Measurements from ENCODE around the gene BCAS3. TPM values are rescaled to one million over a fixed set of nuclear protein-coding genes. Genes with fewer than 3 reads are reported as not detected.

Gene BCAS3
- total and polyA plus RNA-seq, 9 donors: 9.4 to 37.0 (median 21.6) TPM

DNA sequence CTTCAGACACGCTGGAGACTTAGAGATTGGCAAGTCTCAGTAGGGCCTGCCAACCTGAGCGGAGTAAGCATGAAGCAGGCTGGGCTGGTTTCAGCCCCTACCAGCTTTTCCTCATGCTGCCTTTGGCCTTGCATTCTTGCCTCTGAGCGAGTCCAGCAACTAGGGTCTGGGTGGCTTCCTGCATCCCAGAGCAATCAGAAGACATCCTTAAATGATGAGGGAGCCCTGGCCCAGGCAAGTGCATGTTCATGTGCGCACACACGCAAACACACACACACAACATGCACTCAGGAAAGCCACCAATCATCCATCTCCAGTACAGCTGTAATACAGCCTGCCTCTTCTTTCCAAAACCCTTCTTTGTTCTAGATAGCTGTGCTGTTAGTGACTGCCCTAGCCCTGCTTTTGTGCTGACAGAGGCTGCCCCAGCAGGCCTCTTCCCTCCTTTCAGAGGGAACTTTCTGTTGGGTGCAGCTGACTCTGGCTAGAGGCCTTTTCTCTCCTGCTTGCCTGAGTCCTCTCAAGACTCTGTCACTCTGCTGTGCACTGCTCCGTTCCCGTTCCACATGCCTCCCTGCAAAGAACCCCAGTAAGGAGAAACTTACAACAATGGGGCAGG is 691.3 kb downstream of the BCAS3 start:
- H3K36me3 ChIP-seq: no peaks in the 10 kb centered on the region
- no peaks in the 10 kb centered on the region for H3K4me1 ChIP-seq (ENCODE audit: insufficient read depth)
- WGBS, 3 donors: 94 to 98% (median 97%) methylated on average over 7 of the region's 7 CpGs
- no peaks in the 10 kb centered on the region for H3K9me3 ChIP-seq
- no peak for DNase-seq
- intact Hi-C loops (cut with DNase I): no loop called here
- TF ChIP-seq POLR2A (IDR thresholded peaks at IDR 0.05) (no peak), EP300 (IDR thresholded peaks at IDR 0.05) (no peak), CTCF (IDR thresholded peaks at IDR 0.05) (no peak)
- H3K27ac ChIP-seq: no peak overlapping the region
- H3K4me3 ChIP-seq: no peak overlapping the region
- H3K27me3 ChIP-seq: no peaks in the 10 kb centered on the region

- no peak for DNase-seq
- TF ChIP-seq EP300 (IDR thresholded peaks at IDR 0.05) (no peak), CTCF (IDR thresholded peaks at IDR 0.05) (no peak), POLR2A (IDR thresholded peaks at IDR 0.05) (no peak)
- Histone ChIP-seq H3K9me3 (no peaks in the 10 kb centered on the region), H3K4me1 (ENCODE audit: insufficient read depth) (no peaks in the 10 kb centered on the region), H3K27ac (no peak overlapping the region), H3K4me3 (no peak overlapping the region), H3K27me3 (no peaks in the 10 kb centered on the region), H3K36me3 (no peaks in the 10 kb centered on the region)
- WGBS, 3 donors: 94 to 96% (median 94%) methylated on average over 10 of the region's 10 CpGs
- intact Hi-C loops (cut with DNase I): no loop called here
Measured at GRCh38 chr17:61369751-61370150, 692.1 kb downstream of the BCAS3 start.

DNA sequence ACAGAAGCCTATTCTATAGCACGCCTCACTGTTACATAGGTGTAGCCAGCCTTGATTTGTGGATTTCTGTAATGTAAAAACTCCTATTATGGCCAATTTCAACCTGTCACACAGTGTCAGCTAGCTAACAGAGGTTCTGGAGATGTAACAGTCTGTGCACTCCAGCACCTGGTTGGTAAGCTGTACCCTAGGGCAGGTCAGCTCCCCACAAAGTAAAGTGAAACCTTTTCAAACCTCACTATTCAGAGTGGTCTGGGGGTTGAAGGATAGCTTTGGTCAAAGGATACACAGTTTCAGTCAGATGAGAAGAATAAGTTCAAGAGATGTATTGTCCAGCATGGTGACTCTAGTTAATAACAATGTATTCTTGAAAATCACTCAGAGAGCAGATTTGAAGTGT is 693.5 kb downstream of the BCAS3 start:
- no peak overlapping the region for H3K27ac ChIP-seq
- 98 to 100% (median 100%) methylated on average over 1 of the region's 1 CpG for WGBS, 3 donors
- intact Hi-C loops (cut with DNase I): no loop called here
- no peak overlapping the region for H3K4me3 ChIP-seq
- H3K9me3 ChIP-seq: no peaks in the 10 kb centered on the region
- H3K27me3 ChIP-seq: no peaks in the 10 kb centered on the region
- H3K4me1 ChIP-seq (ENCODE audit: insufficient read depth): no peaks in the 10 kb centered on the region
- no peak for DNase-seq
- H3K36me3 ChIP-seq: no peaks in the 10 kb centered on the region
- no peak for TF ChIP-seq POLR2A (IDR thresholded peaks at IDR 0.05)
- no peak for TF ChIP-seq EP300 (IDR thresholded peaks at IDR 0.05)
- TF ChIP-seq CTCF (IDR thresholded peaks at IDR 0.05): no peak

DNA sequence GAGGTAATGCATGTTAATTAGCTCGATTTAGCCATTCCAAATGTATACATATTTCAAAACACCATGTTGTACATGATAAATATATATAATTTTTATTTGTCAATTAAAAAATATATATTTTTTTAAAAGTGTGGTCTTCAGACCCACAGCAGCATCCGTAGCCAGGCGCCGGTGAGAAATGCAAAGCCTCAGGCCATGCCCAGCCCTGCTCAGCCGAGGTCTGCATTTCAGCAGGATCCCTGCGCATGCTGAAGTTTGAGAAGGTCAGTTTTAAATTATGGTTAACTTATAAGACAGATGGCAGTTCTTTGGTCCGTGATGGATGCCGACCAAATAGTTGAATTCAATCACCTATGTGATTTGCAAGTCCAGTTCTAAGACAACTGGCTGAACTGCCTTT is 694.0 kb downstream of the BCAS3 start:
- no peak for TF ChIP-seq POLR2A (IDR thresholded peaks at IDR 0.05)
- TF ChIP-seq CTCF (IDR thresholded peaks at IDR 0.05): no peak
- TF ChIP-seq EP300 (IDR thresholded peaks at IDR 0.05): no peak
- intact Hi-C loops (cut with DNase I): no loop called here
- no peak for DNase-seq
- H3K4me3 ChIP-seq: no peak overlapping the region
- no peak overlapping the region for H3K27ac ChIP-seq
- WGBS, 3 donors: 96% methylated on average over 8 of the region's 8 CpGs
- no peaks in the 10 kb centered on the region for H3K9me3 ChIP-seq
- H3K27me3 ChIP-seq: no peaks in the 10 kb centered on the region
- H3K4me1 ChIP-seq (ENCODE audit: insufficient read depth): no peaks in the 10 kb centered on the region
- H3K36me3 ChIP-seq: no peaks in the 10 kb centered on the region

Measured in ovary (tissue), 9 donors.